Progenitor cell of endocrine pancreas (in vitro differentiated cells): ENCODE results near the gene ERP27. TPM values are rescaled to one million over a fixed set of nuclear protein-coding genes. Genes with fewer than 3 reads are reported as not detected.

ENCODE experiments used
- DNase-seq: peaks from one replicate; pipeline ENCODE4 v3.0.0; 2021; ENCODE audit warnings: low spot score; ENCODE audit not compliant: unreplicated experiment
- H3K27ac Mint-ChIP-seq: 2 replicates; pipeline ENCODE4 v1.8.0; 2021; ENCODE audit warnings: mild to moderate bottlenecking, moderate library complexity, mixed read lengths
- H3K27me3 Mint-ChIP-seq: 2 replicates; pipeline ENCODE4 v1.8.0; 2021; ENCODE audit warnings: mixed read lengths
- H3K36me3 Mint-ChIP-seq: 2 replicates; pipeline ENCODE4 v1.8.0; 2022; ENCODE audit warnings: mixed read lengths; ENCODE audit not compliant: insufficient read depth
- H3K4me1 Mint-ChIP-seq: 2 replicates; pipeline ENCODE4 v1.8.0; 2021; ENCODE audit warnings: low read depth, mixed read lengths
- H3K4me3 Mint-ChIP-seq: 2 replicates; pipeline ENCODE4 v1.8.0; 2021; ENCODE audit warnings: low read depth, mild to moderate bottlenecking, moderate library complexity, mixed read lengths
- H3K9me3 Mint-ChIP-seq: 2 replicates; pipeline ENCODE4 v1.8.0; 2021; ENCODE audit warnings: low read depth, mixed read lengths
- CTCF ChIP-seq: fragments of 200-600 bp; sonication (generic); IDR thresholded peaks from one replicate; pipeline ENCODE4 v1.5.0; 2021; ENCODE audit warnings: antibody characterized with exemption, mild to moderate bottlenecking; ENCODE audit not compliant: unreplicated experiment
- total RNA-seq: library from RNA; stranded (reverse); gene quantifications from 2 replicates; pipeline ENCODE4 v1.2.1, GENCODE V29; 2021

The ERP27 gene
- total RNA-seq, 1 donor from 2014 or later, result 22.8 TPM

GRCh38 chr12:14919455-14919854 lies 18.9 kb downstream of the ERP27 start:
- DNase-seq, result no peak
- Mint-ChIP-seq H3K9me3 (peaks cover 3% of the 10 kb centered on the region), H3K27ac (no peak overlapping the region), H3K4me3 (no peak overlapping the region), H3K4me1 (peaks cover 5% of the 10 kb centered on the region), H3K36me3 (peaks cover 9% of the 10 kb centered on the region), H3K27me3 (no peaks in the 10 kb centered on the region)
- no peak for TF ChIP-seq CTCF

GRCh38 chr12:14915736-14916135 lies 22.6 kb downstream of the ERP27 start:
- peaks cover 11% of the 10 kb centered on the region for H3K36me3 Mint-ChIP-seq
- no peak overlapping the region for H3K4me3 Mint-ChIP-seq
- no peak for DNase-seq
- TF ChIP-seq CTCF, result no peak
- H3K4me1 Mint-ChIP-seq, result peaks cover 11% of the 10 kb centered on the region
- peaks cover 4% of the 10 kb centered on the region for H3K9me3 Mint-ChIP-seq
- no peak overlapping the region for H3K27ac Mint-ChIP-seq
- no peaks in the 10 kb centered on the region for H3K27me3 Mint-ChIP-seq

GRCh38 chr12:14913381-14913781 lies 25.0 kb downstream of the ERP27 start:
- no peaks in the 10 kb centered on the region for H3K27me3 Mint-ChIP-seq

DNA sequence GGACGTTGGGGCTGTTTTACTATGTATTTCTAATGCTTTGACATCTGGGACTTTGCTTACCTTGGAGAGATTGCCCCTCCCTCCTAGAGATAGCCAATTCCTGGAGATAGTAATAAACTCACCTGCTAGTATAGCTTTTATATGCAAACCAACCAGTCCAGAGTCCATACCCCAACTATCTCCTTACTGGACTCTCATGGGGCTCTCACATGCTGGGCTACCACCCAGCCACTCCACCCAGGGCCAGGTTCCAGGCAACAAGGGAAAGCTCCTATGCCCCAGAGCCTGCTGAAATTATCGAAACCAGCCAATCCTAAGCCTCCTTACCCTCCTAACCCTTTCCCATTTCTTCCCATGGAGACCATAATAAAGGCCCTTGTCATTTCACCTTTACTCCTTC lies 27.2 kb downstream of the ERP27 start:
- Mint-ChIP-seq H3K4me1 (peaks cover 11% of the 10 kb centered on the region), H3K4me3 (no peak overlapping the region), H3K27me3 (no peaks in the 10 kb centered on the region), H3K27ac (no peak overlapping the region), H3K36me3 (peaks cover 4% of the 10 kb centered on the region), H3K9me3 (peaks cover 7% of the 10 kb centered on the region)
- no peak for DNase-seq
- TF ChIP-seq CTCF, result no peak

More at GRCh38 chr12:14913381-14913781, 25.0 kb downstream of the ERP27 start:
- H3K27ac Mint-ChIP-seq, result peak overlapping the region; percentile 76
- H3K9me3 Mint-ChIP-seq, result peaks cover 5% of the 10 kb centered on the region
- H3K4me3 Mint-ChIP-seq, result no peak overlapping the region
- no peak for TF ChIP-seq CTCF
- peaks cover 11% of the 10 kb centered on the region for H3K4me1 Mint-ChIP-seq
- DNase-seq, result no peak
- H3K36me3 Mint-ChIP-seq, result peaks cover 10% of the 10 kb centered on the region

GRCh38 chr12:14910090-14910915 lies 28.0 kb downstream of the ERP27 start:
- no peak overlapping the region for H3K27ac Mint-ChIP-seq
- H3K4me1 Mint-ChIP-seq, result peaks cover 8% of the 10 kb centered on the region
- no peak for DNase-seq
- no peaks in the 10 kb centered on the region for H3K27me3 Mint-ChIP-seq
- H3K36me3 Mint-ChIP-seq, result peaks cover 2% of the 10 kb centered on the region
- H3K9me3 Mint-ChIP-seq, result peaks cover 7% of the 10 kb centered on the region
- H3K4me3 Mint-ChIP-seq, result no peak overlapping the region
- no peak for TF ChIP-seq CTCF
